Measurements from ENCODE around the gene SLC26A11. TPM values are rescaled to one million over a fixed set of nuclear protein-coding genes. Genes with fewer than 3 reads are reported as not detected.

SLC26A11 gene
- total RNA-seq, 1 donor from 2014 or later, result 7.9 TPM

DNA sequence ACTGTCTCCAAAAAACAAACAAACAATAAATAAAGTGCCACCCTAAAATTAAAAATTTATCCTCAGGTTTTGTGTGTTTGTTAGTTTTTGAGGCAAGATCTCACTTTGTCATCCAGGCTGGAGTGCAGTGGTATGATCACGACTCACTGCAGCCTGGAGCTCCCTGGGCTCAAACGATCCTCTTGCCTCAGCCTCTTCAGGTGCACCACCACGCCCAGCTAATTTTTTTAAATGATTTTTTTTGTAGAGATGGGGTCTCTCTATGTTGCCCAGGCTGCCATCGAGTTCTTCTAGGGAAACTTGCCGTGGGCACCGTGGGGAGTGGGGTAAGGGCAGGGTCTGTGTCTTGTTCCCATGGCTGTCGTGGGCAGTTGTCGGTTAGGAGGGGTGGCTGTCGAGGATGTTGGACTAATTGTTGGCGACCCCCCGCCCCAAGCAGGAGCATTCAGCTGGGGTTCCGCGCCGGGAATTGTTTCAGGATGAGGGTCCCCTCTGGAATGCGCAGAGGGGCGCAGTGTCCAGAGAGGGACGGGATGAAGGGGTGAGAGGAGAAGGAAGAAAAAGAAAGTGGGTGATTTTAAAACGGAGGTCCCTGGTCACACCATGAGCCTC, 39.3 kb downstream of the SLC26A11 start:
- Mint-ChIP-seq H3K4me3 (peak overlapping the region; percentile 92), H3K36me3 (no peaks in the 10 kb centered on the region), H3K27ac (peak overlapping the region; percentile 93), H3K4me1 (peaks cover 34% of the 10 kb centered on the region), H3K27me3 (ENCODE audit: insufficient read depth, low read depth) (peaks cover 6% of the 10 kb centered on the region), H3K9me3 (peaks cover 2% of the 10 kb centered on the region)
- H3K79me2 ChIP-seq (ENCODE audit: low read depth), result no peaks in the 10 kb centered on the region
- H3K4me3 ChIP-seq, result peak overlapping the region; percentile 60
- H3K36me3 ChIP-seq, result no peaks in the 10 kb centered on the region
- H4K20me1 ChIP-seq (ENCODE audit: low read depth), result peaks cover 22% of the 10 kb centered on the region
- H2AFZ ChIP-seq (replicated peaks), result peak overlapping the region; percentile 72
- H3K9me3 ChIP-seq (ENCODE audit: low read depth), result no peaks in the 10 kb centered on the region
- no peak overlapping the region for H3K27ac ChIP-seq
- peak; percentile 22 for DNase-seq (ENCODE audit: low spot score)
- peak overlapping the region; percentile 86 for H3K4me2 ChIP-seq
- TF ChIP-seq, protein P1, sequence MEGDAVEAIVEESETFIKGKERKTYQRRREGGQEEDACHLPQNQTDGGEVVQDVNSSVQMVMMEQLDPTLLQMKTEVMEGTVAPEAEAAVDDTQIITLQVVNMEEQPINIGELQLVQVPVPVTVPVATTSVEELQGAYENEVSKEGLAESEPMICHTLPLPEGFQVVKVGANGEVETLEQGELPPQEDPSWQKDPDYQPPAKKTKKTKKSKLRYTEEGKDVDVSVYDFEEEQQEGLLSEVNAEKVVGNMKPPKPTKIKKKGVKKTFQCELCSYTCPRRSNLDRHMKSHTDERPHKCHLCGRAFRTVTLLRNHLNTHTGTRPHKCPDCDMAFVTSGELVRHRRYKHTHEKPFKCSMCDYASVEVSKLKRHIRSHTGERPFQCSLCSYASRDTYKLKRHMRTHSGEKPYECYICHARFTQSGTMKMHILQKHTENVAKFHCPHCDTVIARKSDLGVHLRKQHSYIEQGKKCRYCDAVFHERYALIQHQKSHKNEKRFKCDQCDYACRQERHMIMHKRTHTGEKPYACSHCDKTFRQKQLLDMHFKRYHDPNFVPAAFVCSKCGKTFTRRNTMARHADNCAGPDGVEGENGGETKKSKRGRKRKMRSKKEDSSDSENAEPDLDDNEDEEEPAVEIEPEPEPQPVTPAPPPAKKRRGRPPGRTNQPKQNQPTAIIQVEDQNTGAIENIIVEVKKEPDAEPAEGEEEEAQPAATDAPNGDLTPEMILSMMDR (IDR thresholded peaks at IDR 0.05), result no peak
- no peak for TF ChIP-seq EZH2 (IDR thresholded peaks at IDR 0.05)
- no peak for TF ChIP-seq EZH2phosphoT487 (IDR thresholded peaks at IDR 0.05)
- peaks cover 47% of the 10 kb centered on the region for H3F3A ChIP-seq (ENCODE audit: low read depth)
- H3K4me1 ChIP-seq, result peaks cover 10% of the 10 kb centered on the region
- H3K27me3 ChIP-seq, result peaks cover 15% of the 10 kb centered on the region
- no peak overlapping the region for H3K9ac ChIP-seq

DNA sequence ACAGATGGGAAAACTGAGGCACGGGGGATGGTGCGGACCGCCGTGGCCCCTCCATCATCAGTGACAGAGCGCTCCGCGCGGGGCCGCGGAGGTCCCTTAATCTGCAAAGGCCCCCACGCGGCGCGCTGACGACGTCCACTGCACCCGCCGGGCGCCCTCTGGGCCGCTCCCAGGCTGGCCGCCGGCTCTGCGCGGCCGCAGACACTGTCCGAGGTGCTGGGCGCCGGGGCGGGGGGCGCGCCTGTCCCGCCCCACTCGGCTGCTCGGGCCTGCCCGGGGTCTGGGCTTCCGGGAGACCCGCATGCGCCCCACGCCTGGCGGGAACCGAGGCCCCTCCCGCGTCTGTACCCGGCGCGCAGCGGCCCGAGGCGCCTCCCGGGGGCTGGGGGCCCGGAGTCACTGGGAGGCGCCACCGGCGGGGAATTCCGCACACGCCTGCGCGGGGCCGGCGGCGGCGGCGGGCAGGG, 39.9 kb downstream of the SLC26A11 start:
- Histone ChIP-seq H3K9ac (no peak overlapping the region), H3K4me3 (peak overlapping the region; percentile 60), H3K9me3 (ENCODE audit: low read depth) (no peaks in the 10 kb centered on the region), H3K4me2 (peak overlapping the region; percentile 86), H3K79me2 (ENCODE audit: low read depth) (no peaks in the 10 kb centered on the region), H3K36me3 (no peaks in the 10 kb centered on the region), H4K20me1 (ENCODE audit: low read depth) (peaks cover 22% of the 10 kb centered on the region), H3F3A (ENCODE audit: low read depth) (peaks cover 47% of the 10 kb centered on the region), H2AFZ (replicated peaks) (peak overlapping the region; percentile 72), H3K4me1 (peaks cover 10% of the 10 kb centered on the region), H3K27me3 (peaks cover 15% of the 10 kb centered on the region), H3K27ac (no peak overlapping the region)
- Mint-ChIP-seq H3K4me1 (peaks cover 34% of the 10 kb centered on the region), H3K4me3 (peak overlapping the region; percentile 92), H3K27me3 (ENCODE audit: insufficient read depth, low read depth) (peaks cover 6% of the 10 kb centered on the region), H3K36me3 (no peaks in the 10 kb centered on the region), H3K27ac (no peak overlapping the region), H3K9me3 (peaks cover 2% of the 10 kb centered on the region)
- TF ChIP-seq EZH2phosphoT487 (IDR thresholded peaks at IDR 0.05), result no peak
- TF ChIP-seq, protein P1 (IDR thresholded peaks at IDR 0.05), result peak; percentile 5
- TF ChIP-seq EZH2 (IDR thresholded peaks at IDR 0.05), result no peak
- peak; percentile 92 for DNase-seq (ENCODE audit: low spot score)

DNA sequence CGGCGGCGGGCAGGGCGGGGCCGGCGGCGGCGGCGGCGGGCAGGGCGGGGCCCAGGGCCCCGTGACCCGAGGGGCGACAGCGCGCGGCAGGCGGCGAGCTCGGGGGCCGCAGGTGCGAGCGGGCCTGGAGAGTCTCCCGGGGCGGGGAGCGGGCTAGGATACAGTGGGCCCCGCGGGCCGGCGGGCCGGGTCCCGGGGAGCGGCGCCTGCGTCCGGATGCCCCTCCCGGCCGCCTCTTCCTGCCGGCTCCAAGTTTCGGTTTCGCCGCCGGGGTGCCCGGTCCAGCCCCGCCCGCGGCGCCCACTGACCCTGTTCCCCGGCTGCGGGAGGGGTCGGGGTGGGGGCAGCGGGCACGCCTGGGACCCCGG, 40.5 kb downstream of the SLC26A11 start, which contains the start of gene RNF213:
Gene RNF213, plus strand, starts transcription at position 62 of the 368 bp plus-strand sequence. CDS start 2,830 bp downstream, outside the sequence.
- Mint-ChIP-seq H3K27ac (peak within 1 kb of the TSS; percentile 93), H3K36me3 (peaks cover 2% of the 10 kb centered on the region), H3K9me3 (peaks cover 2% of the 10 kb centered on the region), H3K4me3 (peak within 1 kb of the TSS; percentile 95), H3K4me1 (peaks cover 34% of the 10 kb centered on the region), H3K27me3 (ENCODE audit: insufficient read depth, low read depth) (peaks cover 6% of the 10 kb centered on the region)
- TF ChIP-seq, protein P1 (IDR thresholded peaks at IDR 0.05), result no peak
- TF ChIP-seq EZH2 (IDR thresholded peaks at IDR 0.05) (no peak), EZH2phosphoT487 (IDR thresholded peaks at IDR 0.05) (no peak)
- Histone ChIP-seq H3K79me2 (ENCODE audit: low read depth) (no peaks in the 10 kb centered on the region), H3K27me3 (peaks cover 15% of the 10 kb centered on the region), H3K4me3 (peak within 1 kb of the TSS; percentile 85), H2AFZ (replicated peaks) (peak within 1 kb of the TSS; percentile 72), H3K9ac (peak within 1 kb of the TSS; percentile 59), H3F3A (ENCODE audit: low read depth) (peaks cover 47% of the 10 kb centered on the region), H3K27ac (peak within 1 kb of the TSS; percentile 91), H3K9me3 (ENCODE audit: low read depth) (no peaks in the 10 kb centered on the region), H4K20me1 (ENCODE audit: low read depth) (peaks cover 22% of the 10 kb centered on the region), H3K36me3 (no peaks in the 10 kb centered on the region), H3K4me2 (peak within 1 kb of the TSS; percentile 90), H3K4me1 (peaks cover 10% of the 10 kb centered on the region)
- peak; percentile 79 for DNase-seq (ENCODE audit: low spot score)
